ENCODE data around the gene ILDR1. TPM values are rescaled to one million over a fixed set of nuclear protein-coding genes. Genes with fewer than 3 reads are reported as not detected.

ILDR1 gene
- total RNA-seq, 6 experiments from 2014 or later: 0.12 to 0.88 (median 0.33) TPM; not detected in 1

- Histone ChIP-seq H3K27ac (no peak overlapping the region), H3K36me3 (no peaks in the 10 kb centered on the region), H3K4me1 (peaks cover 0 to 4% (median 0%) of the 10 kb centered on the region in 4 donors), H3K27me3 (no peaks in the 10 kb centered on the region), H3K9me3 (no peaks in the 10 kb centered on the region), H3K4me3 (no peak overlapping the region)
- ATAC-seq (no peak), DNase-seq (no peak)
- intact Hi-C loops (cut with DNase I): no loop called here
- TF ChIP-seq, protein P1, sequence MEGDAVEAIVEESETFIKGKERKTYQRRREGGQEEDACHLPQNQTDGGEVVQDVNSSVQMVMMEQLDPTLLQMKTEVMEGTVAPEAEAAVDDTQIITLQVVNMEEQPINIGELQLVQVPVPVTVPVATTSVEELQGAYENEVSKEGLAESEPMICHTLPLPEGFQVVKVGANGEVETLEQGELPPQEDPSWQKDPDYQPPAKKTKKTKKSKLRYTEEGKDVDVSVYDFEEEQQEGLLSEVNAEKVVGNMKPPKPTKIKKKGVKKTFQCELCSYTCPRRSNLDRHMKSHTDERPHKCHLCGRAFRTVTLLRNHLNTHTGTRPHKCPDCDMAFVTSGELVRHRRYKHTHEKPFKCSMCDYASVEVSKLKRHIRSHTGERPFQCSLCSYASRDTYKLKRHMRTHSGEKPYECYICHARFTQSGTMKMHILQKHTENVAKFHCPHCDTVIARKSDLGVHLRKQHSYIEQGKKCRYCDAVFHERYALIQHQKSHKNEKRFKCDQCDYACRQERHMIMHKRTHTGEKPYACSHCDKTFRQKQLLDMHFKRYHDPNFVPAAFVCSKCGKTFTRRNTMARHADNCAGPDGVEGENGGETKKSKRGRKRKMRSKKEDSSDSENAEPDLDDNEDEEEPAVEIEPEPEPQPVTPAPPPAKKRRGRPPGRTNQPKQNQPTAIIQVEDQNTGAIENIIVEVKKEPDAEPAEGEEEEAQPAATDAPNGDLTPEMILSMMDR (IDR thresholded peaks at IDR 0.05): no peak
- TF ChIP-seq POLR2A (IDR thresholded peaks at IDR 0.05): no peak
- WGBS (ENCODE audit: insufficient coverage, low coverage, low lambda C conversion rate, missing lambda C conversion rate): 62% methylated on average over 3 of the region's 4 CpGs
These were observed 42.3 kb upstream of the ILDR1 start for GRCh38 chr3:122064326-122064725.

GRCh38 chr3:122063908-122064307 lies 41.9 kb upstream of the ILDR1 start:
- WGBS (ENCODE audit: insufficient coverage, low coverage, low lambda C conversion rate, missing lambda C conversion rate): 56% methylated on average over 1 of the region's 1 CpG
- intact Hi-C loops (cut with DNase I): no loop called here
- no peaks in the 10 kb centered on the region for H3K9me3 ChIP-seq
- H3K27ac ChIP-seq: no peak overlapping the region
- H3K4me3 ChIP-seq: no peak overlapping the region
- ATAC-seq (peak in 3 of 4 donors; percentile 52 to 82 (median 57)), DNase-seq (no peak)
- H3K27me3 ChIP-seq: no peaks in the 10 kb centered on the region
- H3K36me3 ChIP-seq: no peaks in the 10 kb centered on the region
- peaks cover 0 to 4% (median 0%) of the 10 kb centered on the region in 4 donors for H3K4me1 ChIP-seq
- no peak for TF ChIP-seq POLR2A (IDR thresholded peaks at IDR 0.05)
- TF ChIP-seq, protein P1 (IDR thresholded peaks at IDR 0.05): no peak

GRCh38 chr3:122060040-122060698 lies 38.1 kb upstream of the ILDR1 start:
- Histone ChIP-seq H3K4me1 (peaks cover 0 to 4% (median 0%) of the 10 kb centered on the region in 4 donors), H3K36me3 (no peaks in the 10 kb centered on the region), H3K9me3 (no peaks in the 10 kb centered on the region), H3K27ac (no peak overlapping the region), H3K4me3 (no peak overlapping the region), H3K27me3 (no peaks in the 10 kb centered on the region)
- intact Hi-C loops (cut with DNase I): no loop called here
- WGBS (ENCODE audit: insufficient coverage, low coverage, low lambda C conversion rate, missing lambda C conversion rate): 70% methylated on average over 5 of the region's 6 CpGs
- DNase-seq (no peak), ATAC-seq (peak in 1 of 4 donors; percentile 13)
- TF ChIP-seq, protein P1 (IDR thresholded peaks at IDR 0.05): no peak
- no peak for TF ChIP-seq POLR2A (IDR thresholded peaks at IDR 0.05)

DNA sequence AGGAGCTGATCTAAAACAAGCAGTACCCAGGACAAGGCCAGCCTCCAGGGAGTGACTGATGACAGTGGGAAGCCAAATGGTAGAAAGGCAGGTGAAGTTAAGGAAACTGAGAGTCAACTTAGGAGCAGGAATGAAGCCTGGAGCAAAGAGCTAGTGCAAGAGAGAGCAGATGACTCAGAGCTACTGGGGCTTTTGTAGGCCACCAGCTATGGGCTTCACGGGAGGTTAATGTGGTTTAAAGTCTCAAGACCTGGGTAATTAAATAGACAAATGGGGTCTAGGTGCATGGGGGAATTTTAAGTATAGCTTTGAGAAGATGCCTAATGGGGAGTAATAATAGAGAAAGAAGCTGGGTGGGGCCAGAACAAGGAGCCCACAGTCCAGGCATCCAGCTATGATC lies 36.2 kb upstream of the ILDR1 start:
- H3K4me3 ChIP-seq: no peak overlapping the region
- TF ChIP-seq, protein P1 (IDR thresholded peaks at IDR 0.05): no peak
- TF ChIP-seq POLR2A (IDR thresholded peaks at IDR 0.05): no peak
- ATAC-seq (no peak), DNase-seq (no peak)
- H3K9me3 ChIP-seq: no peaks in the 10 kb centered on the region
- no peaks in the 10 kb centered on the region for H3K27me3 ChIP-seq
- H3K4me1 ChIP-seq: no peaks in the 10 kb centered on the region
- WGBS (ENCODE audit: insufficient coverage, low coverage, low lambda C conversion rate, missing lambda C conversion rate): 50% methylated on average over 1 of the region's 1 CpG
- no peaks in the 10 kb centered on the region for H3K36me3 ChIP-seq
- intact Hi-C loops (cut with DNase I): no loop called here
- H3K27ac ChIP-seq: no peak overlapping the region
